ENCODE results near the gene PIK3AP1. TPM values are rescaled to one million over a fixed set of nuclear protein-coding genes. Genes with fewer than 3 reads are reported as not detected.

PIK3AP1 gene
- total RNA-seq, 1 donor from 2014 or later, result 3.8 TPM

GRCh38 chr10:96588616-96589419 lies 131.5 kb downstream of the PIK3AP1 start:
- Histone ChIP-seq H3K9ac (no peak overlapping the region), H3K4me3 (no peak overlapping the region), H3K9me3 (ENCODE audit: low read depth) (no peaks in the 10 kb centered on the region), H3K4me2 (no peak overlapping the region), H2AFZ (replicated peaks) (no peak overlapping the region), H4K20me1 (ENCODE audit: low read depth) (peaks cover 27% of the 10 kb centered on the region), H3K79me2 (ENCODE audit: low read depth) (peaks cover 37% of the 10 kb centered on the region), H3K27ac (no peak overlapping the region), H3K36me3 (no peaks in the 10 kb centered on the region), H3F3A (ENCODE audit: low read depth) (peaks cover 10% of the 10 kb centered on the region), H3K4me1 (peaks cover 20% of the 10 kb centered on the region), H3K27me3 (no peaks in the 10 kb centered on the region)
- H3K36me3 Mint-ChIP-seq, result no peaks in the 10 kb centered on the region
- no peaks in the 10 kb centered on the region for H3K9me3 Mint-ChIP-seq
- H3K27ac Mint-ChIP-seq, result no peak overlapping the region
- H3K27me3 Mint-ChIP-seq (ENCODE audit: insufficient read depth, low read depth), result no peaks in the 10 kb centered on the region
- H3K4me3 Mint-ChIP-seq, result no peak overlapping the region
- H3K4me1 Mint-ChIP-seq, result peaks cover 15% of the 10 kb centered on the region
- DNase-seq (ENCODE audit: low spot score), result no peak
- no peak for TF ChIP-seq EZH2 (IDR thresholded peaks at IDR 0.05)
- TF ChIP-seq CTCF (IDR thresholded peaks at IDR 0.05), result no peak
- no peak for TF ChIP-seq EZH2phosphoT487 (IDR thresholded peaks at IDR 0.05)

GRCh38 chr10:96588060-96588554 lies 132.2 kb downstream of the PIK3AP1 start:
- Histone ChIP-seq H2AFZ (replicated peaks) (no peak overlapping the region), H3K79me2 (ENCODE audit: low read depth) (peaks cover 44% of the 10 kb centered on the region), H3K4me2 (peak overlapping the region; percentile 96), H4K20me1 (ENCODE audit: low read depth) (peaks cover 34% of the 10 kb centered on the region), H3K9ac (no peak overlapping the region), H3K9me3 (ENCODE audit: low read depth) (no peaks in the 10 kb centered on the region), H3K36me3 (no peaks in the 10 kb centered on the region), H3K4me3 (peak overlapping the region; percentile 81), H3K4me1 (peaks cover 20% of the 10 kb centered on the region), H3K27ac (no peak overlapping the region), H3K27me3 (no peaks in the 10 kb centered on the region), H3F3A (ENCODE audit: low read depth) (peaks cover 10% of the 10 kb centered on the region)
- no peak for TF ChIP-seq EZH2phosphoT487 (IDR thresholded peaks at IDR 0.05)
- TF ChIP-seq CTCF (IDR thresholded peaks at IDR 0.05), result no peak
- no peak for TF ChIP-seq EZH2 (IDR thresholded peaks at IDR 0.05)
- Mint-ChIP-seq H3K4me3 (no peak overlapping the region), H3K9me3 (no peaks in the 10 kb centered on the region), H3K27ac (no peak overlapping the region), H3K4me1 (peaks cover 18% of the 10 kb centered on the region), H3K27me3 (ENCODE audit: insufficient read depth, low read depth) (no peaks in the 10 kb centered on the region), H3K36me3 (no peaks in the 10 kb centered on the region)
- DNase-seq (ENCODE audit: low spot score), result no peak

GRCh38 chr10:96587264-96588059 lies 132.9 kb downstream of the PIK3AP1 start:
- Histone ChIP-seq H3K27ac (peak overlapping the region; percentile 97), H3K9ac (peak overlapping the region; percentile 95), H3K9me3 (ENCODE audit: low read depth) (no peaks in the 10 kb centered on the region), H3K4me2 (peak overlapping the region; percentile 96), H3K79me2 (ENCODE audit: low read depth) (peaks cover 50% of the 10 kb centered on the region), H4K20me1 (ENCODE audit: low read depth) (peaks cover 38% of the 10 kb centered on the region), H3K4me1 (peaks cover 20% of the 10 kb centered on the region), H3K27me3 (no peaks in the 10 kb centered on the region), H3K4me3 (peak overlapping the region; percentile 81), H3F3A (ENCODE audit: low read depth) (peaks cover 10% of the 10 kb centered on the region), H2AFZ (replicated peaks) (peak overlapping the region; percentile 77), H3K36me3 (no peaks in the 10 kb centered on the region)
- Mint-ChIP-seq H3K9me3 (no peaks in the 10 kb centered on the region), H3K4me1 (peaks cover 19% of the 10 kb centered on the region), H3K27ac (peak overlapping the region; percentile 99), H3K36me3 (no peaks in the 10 kb centered on the region), H3K27me3 (ENCODE audit: insufficient read depth, low read depth) (no peaks in the 10 kb centered on the region), H3K4me3 (no peak overlapping the region)
- DNase-seq (ENCODE audit: low spot score), result no peak
- TF ChIP-seq EZH2 (IDR thresholded peaks at IDR 0.05) (no peak), EZH2phosphoT487 (IDR thresholded peaks at IDR 0.05) (no peak), CTCF (IDR thresholded peaks at IDR 0.05) (no peak)
